Measurements from ENCODE around the gene RHBDL1.
A peak's percentile ranks its signal among the peaks of the same experiment; 100 is the strongest.

DNA sequence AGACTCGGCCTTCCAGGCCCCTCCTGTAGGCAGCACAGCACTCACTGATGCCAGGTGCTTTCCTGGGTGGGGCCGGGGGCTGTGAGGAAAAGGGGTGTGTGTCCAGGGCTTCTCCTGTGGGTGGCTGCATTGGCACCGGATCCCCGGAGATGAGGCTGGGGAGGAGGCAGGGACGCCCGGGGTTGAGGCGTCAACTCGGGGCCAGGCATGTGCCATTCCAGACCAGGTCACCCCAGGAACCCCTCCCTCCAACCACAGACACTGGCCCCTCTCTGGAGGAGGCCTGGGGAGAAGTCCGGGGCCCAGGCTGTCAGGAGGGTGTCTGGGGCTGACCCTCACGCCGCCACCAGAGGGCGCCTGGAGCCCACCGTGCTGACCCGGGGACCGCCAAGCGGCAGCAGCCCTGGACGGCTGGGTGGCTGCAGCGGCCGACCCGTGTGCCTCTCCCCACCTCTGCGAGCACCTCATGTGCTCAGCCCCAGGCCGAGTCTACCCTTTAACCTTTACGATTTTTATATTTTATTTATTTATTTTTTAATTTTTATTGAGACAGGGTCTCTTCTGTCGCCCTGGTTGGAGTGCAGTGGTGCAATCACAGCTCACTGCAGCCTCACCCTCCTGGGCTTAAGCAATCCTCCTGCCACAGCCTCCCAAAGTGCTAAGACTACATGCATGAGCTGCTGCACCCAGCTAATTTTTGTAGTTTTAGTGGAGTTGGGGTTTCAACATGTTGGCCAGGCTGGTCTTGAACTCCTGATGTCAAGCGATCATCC lies 36.3 kb downstream of the RHBDL1 start:
- TF ChIP-seq ZNF843 (tag by site-specific recombination; IDR thresholded peaks at IDR 0.05) (no peak), CTCF (tag by site-specific recombination; IDR thresholded peaks at IDR 0.05) (peak; percentile 91)
